Cardiac muscle cell (in vitro differentiated cells and primary cell): ENCODE results near the gene CADM1. TPM values are rescaled to one million over a fixed set of nuclear protein-coding genes. Genes with fewer than 3 reads are reported as not detected.

Source experiments
- DNase-seq, 2 donors: peaks; one replicate each; pipeline versions ENCODE4 v3.0.0 to v3.0.0-alpha.2; 2010 to 2017; ENCODE audit warnings: low read depth in 1 of 2, low spot score in 1 of 2
- H3K27ac ChIP-seq: fragments of 200-600 bp; sonication (generic); 2 replicates; pipeline ENCODE4 v1.5.1; 2016
- H3K27me3 ChIP-seq: fragments of 200-600 bp; sonication (generic); 2 replicates; pipeline ENCODE4 v1.6.0; 2016; ENCODE audit warnings: control low read depth
- H3K36me3 ChIP-seq: fragments of 200-600 bp; sonication (generic); 2 replicates; pipeline ENCODE4 v1.5.1; 2016; ENCODE audit warnings: control low read depth
- H3K4me1 ChIP-seq: fragments of 200-600 bp; sonication (generic); 2 replicates; pipeline ENCODE4 v1.8.1; 2017; ENCODE audit warnings: low read depth, mild to moderate bottlenecking, mixed run types
- H3K4me3 ChIP-seq: fragments of 200-600 bp; sonication (generic); 2 replicates; pipeline ENCODE4 v1.5.1; 2016; ENCODE audit warnings: mild to moderate bottlenecking
- H3K9me3 ChIP-seq: fragments of 200-600 bp; sonication (generic); 2 replicates; pipeline ENCODE4 v1.5.1; 2017; ENCODE audit warnings: low read depth, mild to moderate bottlenecking, control low read depth
- CTCF ChIP-seq: IDR thresholded peaks from 2 replicates; pipeline ENCODE4 v1.5.1; 2012; ENCODE audit warnings: low read depth, mild to moderate bottlenecking, low read length
- polyA plus RNA-seq: library from polyadenylated mRNA; unstranded; fragments of >200 nt; fragmentation: Nextera tagmentation; extraction: Ambion mirVana; gene quantifications from 2 replicates; pipeline ENCODE4 v1.2.1, GENCODE V29; 2016
- total RNA-seq: library from RNA; depleted of rRNA; stranded (reverse); fragments of >200 nt; gene quantifications from 2 replicates; pipeline ENCODE4 v1.2.3, GENCODE V29; 2016

Gene CADM1
- total and polyA plus RNA-seq, 2 experiments from 2014 or later = 113 to 149 TPM

- no peak for DNase-seq
- no peaks in the 10 kb centered on the region for H3K27me3 ChIP-seq
These were observed 303.0 kb downstream of the CADM1 start for GRCh38 chr11:115201111-115201792.

GRCh38 chr11:115199481-115200069, 304.6 kb downstream of the CADM1 start:
- H3K9me3 ChIP-seq = no peaks in the 10 kb centered on the region
- peaks cover 31% of the 10 kb centered on the region for H3K4me1 ChIP-seq
- no peak overlapping the region for H3K4me3 ChIP-seq
- no peaks in the 10 kb centered on the region for H3K27me3 ChIP-seq
- DNase-seq = no peak
- TF ChIP-seq CTCF = no peak
- no peaks in the 10 kb centered on the region for H3K36me3 ChIP-seq
- H3K27ac ChIP-seq = peak overlapping the region; percentile 65

More at GRCh38 chr11:115201111-115201792, 303.0 kb downstream of the CADM1 start:
- no peak for TF ChIP-seq CTCF
- Histone ChIP-seq H3K4me1 (peaks cover 34% of the 10 kb centered on the region), H3K36me3 (no peaks in the 10 kb centered on the region), H3K9me3 (no peaks in the 10 kb centered on the region), H3K4me3 (no peak overlapping the region), H3K27ac (no peak overlapping the region)

- no peak overlapping the region for H3K27ac ChIP-seq
- H3K4me1 ChIP-seq = peaks cover 36% of the 10 kb centered on the region
- H3K9me3 ChIP-seq = no peaks in the 10 kb centered on the region
- TF ChIP-seq CTCF = no peak
- no peak overlapping the region for H3K4me3 ChIP-seq
- H3K27me3 ChIP-seq = no peaks in the 10 kb centered on the region
- no peak for DNase-seq
- no peaks in the 10 kb centered on the region for H3K36me3 ChIP-seq
These were observed 305.9 kb downstream of the CADM1 start for GRCh38 chr11:115198321-115198741.

- no peak overlapping the region for H3K4me3 ChIP-seq
- no peaks in the 10 kb centered on the region for H3K9me3 ChIP-seq
- no peaks in the 10 kb centered on the region for H3K27me3 ChIP-seq
- H3K27ac ChIP-seq = no peak overlapping the region
- peaks cover 34% of the 10 kb centered on the region for H3K4me1 ChIP-seq
- no peak for DNase-seq
- no peak for TF ChIP-seq CTCF
- H3K36me3 ChIP-seq = no peaks in the 10 kb centered on the region
These were observed 306.8 kb downstream of the CADM1 start for GRCh38 chr11:115197433-115197832.

GRCh38 chr11:115197031-115197430, 307.2 kb downstream of the CADM1 start:
- peaks cover 34% of the 10 kb centered on the region for H3K4me1 ChIP-seq
- H3K4me3 ChIP-seq = no peak overlapping the region
- H3K36me3 ChIP-seq = no peaks in the 10 kb centered on the region
- no peak for TF ChIP-seq CTCF
- no peaks in the 10 kb centered on the region for H3K9me3 ChIP-seq
- H3K27ac ChIP-seq = no peak overlapping the region
- H3K27me3 ChIP-seq = no peaks in the 10 kb centered on the region
- DNase-seq = no peak
